ENCODE data around the gene ECM1.

GRCh38 chr1:150536836-150537731 is 29.2 kb downstream of the ECM1 start:
- no peak for TF ChIP-seq POLR2A (IDR thresholded peaks at IDR 0.05; ENCODE audit: low read depth, low read length)
- no peak for TF ChIP-seq POLR2AphosphoS5 (IDR thresholded peaks at IDR 0.05; ENCODE audit: low read depth, low read length)
- TF ChIP-seq TAF1 (IDR thresholded peaks at IDR 0.05; ENCODE audit: low read depth, low read length) = no peak
- TF ChIP-seq PAX5 (IDR thresholded peaks at IDR 0.05; ENCODE audit: insufficient read depth, low read length, severe bottlenecking) = no peak
- no peak for TF ChIP-seq POU2F2 (IDR thresholded peaks at IDR 0.05; ENCODE audit: low read depth, low read length)

Measured in GM12891 (cell line).